Mucosa of descending colon (tissue), 3 donors: Measurements from ENCODE around the gene SIVA1. TPM values are rescaled to one million over a fixed set of nuclear protein-coding genes. Genes with fewer than 3 reads are reported as not detected.
A peak's percentile ranks its signal among the peaks of the same experiment; 100 is the strongest.

Experiments used
- ATAC-seq: fragments of 200-7000 bp; cut with Tn5 transposase; one replicate; pipeline ENCODE4 v1.9.1; 2020; ENCODE audit warnings: mild to moderate bottlenecking, moderate library complexity
- DNase-seq, 3 donors: peaks; one replicate each; pipeline ENCODE4 v3.0.0-alpha.2; 2020
- H3K36me3 ChIP-seq: fragments of 200-600 bp; one replicate; pipeline ENCODE4 v1.8.0; 2021; ENCODE audit warnings: low read depth, mild to moderate bottlenecking
- H3K4me1 ChIP-seq: fragments of 200-600 bp; one replicate; pipeline ENCODE4 v1.8.0; 2021; ENCODE audit warnings: low read depth, mild to moderate bottlenecking
- H3K4me3 ChIP-seq: fragments of 200-600 bp; one replicate; pipeline ENCODE4 v1.8.0; 2021; ENCODE audit warnings: mild to moderate bottlenecking
- H3K9me3 ChIP-seq: fragments of 200-600 bp; one replicate; pipeline ENCODE4 v1.8.0; 2021; ENCODE audit warnings: mild to moderate bottlenecking
- intact Hi-C, 2 donors: fragments of 100-400 bp; cut with DNase I in 1 of 2; cut with micrococcal nuclease in 1 of 2; formaldehyde crosslinking; loops; one replicate each; pipeline versions ENCODE4 v1.11.0 to v1.11.1; 2022; cut with DNase I, micrococcal nuclease
- total RNA-seq, 3 donors: library from RNA; stranded (reverse); fragmentation: NEBNext Ultra II Directional in 2 of 3; extraction: Animal tissue kit (Norgen Biotek cat#: 25700) in 2 of 3; gene quantifications; one replicate each; pipeline versions ENCODE4 v1.2.1 to v1.2.4, GENCODE V29; 2021 to 2023
- TF ChIP-seq, protein P1 (sequence below): fragments of 200-600 bp; IDR thresholded peaks from one replicate; pipeline ENCODE4 v1.8.0; 2022; ENCODE audit warnings: antibody characterized with exemption, mild to moderate bottlenecking
- donor health status: DM: no; HTN: no; CAD: no; lungs with moderate emphysema.
- donor health status: DM: no; HTN: no; CAD: no.
- donor health status: DM: no; HTN: yes; CAD: no.

SIVA1 gene
- total RNA-seq, 3 donors from 2014 or later, result 38.7 to 82.4 (median 60.4) TPM

GRCh38 chr14:104743461-104744380 lies 9.2 kb upstream of the SIVA1 start:
- no peak overlapping the region for H3K4me3 ChIP-seq
- DNase-seq, result peak in 1 of 3 donors; percentile 36
- TF ChIP-seq, protein P1, sequence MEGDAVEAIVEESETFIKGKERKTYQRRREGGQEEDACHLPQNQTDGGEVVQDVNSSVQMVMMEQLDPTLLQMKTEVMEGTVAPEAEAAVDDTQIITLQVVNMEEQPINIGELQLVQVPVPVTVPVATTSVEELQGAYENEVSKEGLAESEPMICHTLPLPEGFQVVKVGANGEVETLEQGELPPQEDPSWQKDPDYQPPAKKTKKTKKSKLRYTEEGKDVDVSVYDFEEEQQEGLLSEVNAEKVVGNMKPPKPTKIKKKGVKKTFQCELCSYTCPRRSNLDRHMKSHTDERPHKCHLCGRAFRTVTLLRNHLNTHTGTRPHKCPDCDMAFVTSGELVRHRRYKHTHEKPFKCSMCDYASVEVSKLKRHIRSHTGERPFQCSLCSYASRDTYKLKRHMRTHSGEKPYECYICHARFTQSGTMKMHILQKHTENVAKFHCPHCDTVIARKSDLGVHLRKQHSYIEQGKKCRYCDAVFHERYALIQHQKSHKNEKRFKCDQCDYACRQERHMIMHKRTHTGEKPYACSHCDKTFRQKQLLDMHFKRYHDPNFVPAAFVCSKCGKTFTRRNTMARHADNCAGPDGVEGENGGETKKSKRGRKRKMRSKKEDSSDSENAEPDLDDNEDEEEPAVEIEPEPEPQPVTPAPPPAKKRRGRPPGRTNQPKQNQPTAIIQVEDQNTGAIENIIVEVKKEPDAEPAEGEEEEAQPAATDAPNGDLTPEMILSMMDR, result no peak
- H3K36me3 ChIP-seq, result no peaks in the 10 kb centered on the region
- intact Hi-C loops, result no loop called here
- peaks cover 23% of the 10 kb centered on the region for H3K4me1 ChIP-seq
- H3K9me3 ChIP-seq, result no peaks in the 10 kb centered on the region
- no peak for ATAC-seq

GRCh38 chr14:104744484-104744883 lies 8.5 kb upstream of the SIVA1 start:
- Histone ChIP-seq H3K36me3 (no peaks in the 10 kb centered on the region), H3K4me3 (no peak overlapping the region), H3K4me1 (peaks cover 31% of the 10 kb centered on the region), H3K9me3 (no peaks in the 10 kb centered on the region)
- DNase-seq (no peak), ATAC-seq (no peak)
- TF ChIP-seq, protein P1, result no peak
- intact Hi-C loops, result no loop called here

DNA sequence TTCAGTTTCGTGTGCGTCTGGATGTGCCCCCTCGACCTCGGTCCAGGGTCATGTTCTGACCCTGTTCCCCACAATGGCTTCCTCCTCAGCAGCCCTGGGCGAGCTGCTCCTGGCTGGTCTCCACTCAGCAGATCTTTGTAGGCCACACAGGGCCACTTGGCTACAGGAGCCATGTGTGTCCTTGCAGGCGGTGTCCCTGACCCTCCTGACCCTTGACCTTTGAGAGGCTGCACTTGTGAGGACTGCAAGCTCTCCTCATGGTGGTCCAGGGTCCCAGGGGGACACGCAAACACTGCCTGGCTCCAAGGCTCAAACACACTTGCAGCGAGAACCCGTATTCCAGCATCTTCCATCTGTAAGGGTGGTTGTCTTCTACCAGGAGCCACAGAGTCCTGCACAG lies 7.5 kb upstream of the SIVA1 start:
- Histone ChIP-seq H3K9me3 (no peaks in the 10 kb centered on the region), H3K4me1 (peaks cover 33% of the 10 kb centered on the region), H3K4me3 (no peak overlapping the region), H3K36me3 (no peaks in the 10 kb centered on the region)
- TF ChIP-seq, protein P1, result no peak
- ATAC-seq (no peak), DNase-seq (peak in 1 of 3 donors; percentile 44)
- intact Hi-C loops, result no loop called here

GRCh38 chr14:104746071-104746545 lies 6.8 kb upstream of the SIVA1 start:
- DNase-seq (peak in 1 of 3 donors; percentile 41), ATAC-seq (no peak)
- Histone ChIP-seq H3K4me1 (peaks cover 33% of the 10 kb centered on the region), H3K9me3 (no peaks in the 10 kb centered on the region), H3K4me3 (no peak overlapping the region), H3K36me3 (no peaks in the 10 kb centered on the region)
- intact Hi-C loops, result no loop called here
- TF ChIP-seq, protein P1, result no peak

DNA sequence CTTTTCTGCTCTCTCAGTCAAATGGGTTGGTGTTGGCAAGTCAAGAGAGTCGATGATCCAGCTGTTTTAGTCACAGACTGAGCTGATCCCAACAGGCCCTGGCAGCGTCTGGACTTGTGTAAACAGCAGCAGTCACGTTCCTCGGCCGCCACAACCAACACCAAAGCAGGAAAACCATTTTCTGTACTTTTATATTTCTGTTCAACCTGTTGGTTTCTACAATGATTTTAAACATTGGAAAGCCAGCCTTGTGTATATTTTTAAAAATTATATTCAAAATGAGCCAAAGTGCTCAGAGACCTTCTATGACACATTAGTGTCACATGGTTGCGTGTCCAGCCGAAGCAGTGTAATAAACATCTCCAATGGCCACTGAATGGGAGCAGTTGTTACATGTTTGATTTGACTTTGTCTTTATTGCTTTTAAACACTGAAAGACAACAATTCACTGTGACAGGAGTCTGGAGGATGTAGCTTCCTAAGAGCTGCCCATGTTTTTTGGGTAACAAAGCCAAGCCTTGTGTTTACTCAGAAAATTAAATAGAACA lies 5.9 kb upstream of the SIVA1 start:
- Histone ChIP-seq H3K36me3 (no peaks in the 10 kb centered on the region), H3K9me3 (no peaks in the 10 kb centered on the region), H3K4me1 (peaks cover 34% of the 10 kb centered on the region), H3K4me3 (no peak overlapping the region)
- intact Hi-C loops, result no loop called here
- DNase-seq (peak; percentile 50 to 62 (median 57)), ATAC-seq (peak; percentile 62)
- TF ChIP-seq, protein P1, result no peak
